GM19099 (cell line): ENCODE measurements around the gene FEN1.

Experiments used
- POLR2A ChIP-seq: IDR thresholded peaks from 3 replicates; pipeline ENCODE4 v1.6.1; 2011; ENCODE audit warnings: low read depth; ENCODE audit not compliant: insufficient read length; ENCODE audit errors: extremely low read depth

Gene FEN1

DNA sequence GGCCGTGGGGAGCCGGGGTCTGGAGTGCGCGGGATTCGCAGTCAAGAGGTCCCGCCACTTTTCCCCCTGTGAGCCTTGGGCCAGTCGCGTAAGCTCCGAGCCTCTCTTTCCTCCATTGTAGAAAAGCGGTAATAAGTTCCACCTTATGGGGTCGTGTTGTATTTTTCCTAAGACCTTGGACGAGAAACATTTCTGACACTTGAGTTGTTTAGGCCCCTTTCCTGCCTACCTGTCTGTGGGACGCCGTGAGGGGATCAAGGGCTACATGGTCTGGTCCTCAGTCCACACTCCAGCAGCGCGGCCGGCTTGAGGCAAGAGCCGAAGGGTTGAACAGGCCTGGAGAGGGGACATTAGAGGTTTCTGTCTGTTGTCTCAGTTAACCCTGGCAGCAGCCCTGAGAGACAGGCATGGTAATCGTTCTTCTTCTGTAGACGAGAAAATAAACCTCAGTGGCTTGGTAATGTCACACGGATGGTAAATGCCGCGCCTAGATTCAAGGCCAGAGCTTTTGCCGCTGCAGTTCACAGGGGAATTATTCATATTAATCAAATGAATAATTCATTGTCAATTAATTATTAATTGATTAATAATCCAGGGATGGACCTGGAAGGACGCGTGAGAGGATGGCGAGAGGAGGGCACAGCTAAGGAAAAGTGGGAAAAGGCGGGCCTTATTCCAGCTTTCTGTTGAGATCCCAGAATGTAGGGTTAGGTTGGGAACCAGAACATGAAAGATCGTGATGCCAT is 545 bp downstream of the FEN1 start:
- TF ChIP-seq POLR2A, result no peak

DNA sequence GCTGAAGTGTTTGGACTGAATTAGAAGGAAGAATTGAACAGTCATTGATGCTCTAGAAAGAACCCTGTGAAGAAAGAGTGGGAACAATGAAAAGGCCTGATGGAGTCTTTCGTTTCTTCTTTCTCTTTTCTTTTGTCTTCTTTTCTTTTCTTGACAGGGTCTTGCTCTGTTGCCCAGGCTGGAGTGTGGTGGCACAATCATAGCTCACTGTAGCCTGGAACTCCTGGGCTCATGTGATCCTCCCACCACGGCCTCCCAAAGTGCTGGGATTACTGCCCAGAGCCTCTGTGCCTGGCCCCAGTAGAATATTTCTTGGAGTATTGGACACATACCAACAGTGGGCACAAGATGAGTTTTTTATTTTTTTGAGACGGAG is 1.1 kb downstream of the FEN1 start:
- no peak for TF ChIP-seq POLR2A

DNA sequence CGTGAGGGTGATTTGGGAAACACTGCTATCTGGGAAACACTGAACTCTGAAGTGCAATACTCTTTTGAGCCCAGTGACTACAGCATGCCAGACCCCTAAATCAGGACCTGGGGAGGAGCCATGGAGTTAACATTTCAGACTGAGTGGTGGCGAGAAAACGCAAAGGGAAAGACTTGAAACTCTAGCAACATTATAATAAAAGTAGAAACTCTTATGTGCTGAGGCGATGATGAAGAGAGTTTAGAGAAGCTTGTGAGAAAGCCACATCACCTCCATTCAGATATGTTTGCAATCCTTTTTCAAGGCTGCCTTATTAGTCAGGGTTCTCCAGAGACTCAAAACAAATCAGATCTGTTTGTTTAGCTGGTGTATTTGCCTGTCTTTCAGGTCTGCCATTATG is 1.9 kb downstream of the FEN1 start:
- no peak for TF ChIP-seq POLR2A

DNA sequence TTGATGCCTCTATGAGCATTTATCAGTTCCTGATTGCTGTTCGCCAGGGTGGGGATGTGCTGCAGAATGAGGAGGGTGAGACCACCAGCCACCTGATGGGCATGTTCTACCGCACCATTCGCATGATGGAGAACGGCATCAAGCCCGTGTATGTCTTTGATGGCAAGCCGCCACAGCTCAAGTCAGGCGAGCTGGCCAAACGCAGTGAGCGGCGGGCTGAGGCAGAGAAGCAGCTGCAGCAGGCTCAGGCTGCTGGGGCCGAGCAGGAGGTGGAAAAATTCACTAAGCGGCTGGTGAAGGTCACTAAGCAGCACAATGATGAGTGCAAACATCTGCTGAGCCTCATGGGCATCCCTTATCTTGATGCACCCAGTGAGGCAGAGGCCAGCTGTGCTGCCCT is 2.7 kb downstream of the FEN1 start:
- no peak for TF ChIP-seq POLR2A

DNA sequence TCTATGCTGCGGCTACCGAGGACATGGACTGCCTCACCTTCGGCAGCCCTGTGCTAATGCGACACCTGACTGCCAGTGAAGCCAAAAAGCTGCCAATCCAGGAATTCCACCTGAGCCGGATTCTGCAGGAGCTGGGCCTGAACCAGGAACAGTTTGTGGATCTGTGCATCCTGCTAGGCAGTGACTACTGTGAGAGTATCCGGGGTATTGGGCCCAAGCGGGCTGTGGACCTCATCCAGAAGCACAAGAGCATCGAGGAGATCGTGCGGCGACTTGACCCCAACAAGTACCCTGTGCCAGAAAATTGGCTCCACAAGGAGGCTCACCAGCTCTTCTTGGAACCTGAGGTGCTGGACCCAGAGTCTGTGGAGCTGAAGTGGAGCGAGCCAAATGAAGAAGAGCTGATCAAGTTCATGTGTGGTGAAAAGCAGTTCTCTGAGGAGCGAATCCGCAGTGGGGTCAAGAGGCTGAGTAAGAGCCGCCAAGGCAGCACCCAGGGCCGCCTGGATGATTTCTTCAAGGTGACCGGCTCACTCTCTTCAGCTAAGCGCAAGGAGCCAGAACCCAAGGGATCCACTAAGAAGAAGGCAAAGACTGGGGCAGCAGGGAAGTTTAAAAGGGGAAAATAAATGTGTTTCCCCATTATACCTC is 3.3 kb downstream of the FEN1 start:
- no peak for TF ChIP-seq POLR2A

DNA sequence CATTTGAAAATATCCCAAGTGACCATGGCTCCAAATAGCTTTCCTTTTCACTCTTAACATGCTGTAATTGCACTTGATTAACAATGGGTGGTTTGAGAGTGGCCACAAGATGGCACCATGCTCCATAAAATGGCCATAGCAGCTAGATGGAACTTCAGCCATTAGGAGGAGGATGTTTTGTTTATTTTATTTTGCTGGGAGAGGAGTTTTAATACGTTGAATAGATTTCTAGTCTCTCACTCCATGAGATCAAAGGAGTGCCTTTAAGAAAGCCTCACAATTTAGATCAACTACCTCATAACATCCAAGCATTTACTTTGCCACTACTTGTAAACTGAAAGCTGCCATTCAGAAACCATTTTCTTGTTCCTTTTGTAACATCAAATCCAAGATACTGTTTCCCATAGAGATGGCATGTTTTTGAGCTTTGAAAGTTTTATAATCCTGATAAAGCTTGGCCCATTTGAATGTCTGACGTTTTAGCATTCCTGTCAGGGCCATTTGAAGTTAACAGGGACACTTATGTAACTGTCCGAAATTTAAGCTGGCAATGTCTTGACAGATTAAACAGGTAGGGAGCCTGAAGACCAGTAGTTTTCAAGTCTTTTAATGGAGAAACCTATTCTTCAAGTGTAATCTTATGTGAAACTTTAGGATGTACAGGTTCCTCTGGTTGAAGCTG is 4.7 kb downstream of the FEN1 start:
- no peak for TF ChIP-seq POLR2A

DNA sequence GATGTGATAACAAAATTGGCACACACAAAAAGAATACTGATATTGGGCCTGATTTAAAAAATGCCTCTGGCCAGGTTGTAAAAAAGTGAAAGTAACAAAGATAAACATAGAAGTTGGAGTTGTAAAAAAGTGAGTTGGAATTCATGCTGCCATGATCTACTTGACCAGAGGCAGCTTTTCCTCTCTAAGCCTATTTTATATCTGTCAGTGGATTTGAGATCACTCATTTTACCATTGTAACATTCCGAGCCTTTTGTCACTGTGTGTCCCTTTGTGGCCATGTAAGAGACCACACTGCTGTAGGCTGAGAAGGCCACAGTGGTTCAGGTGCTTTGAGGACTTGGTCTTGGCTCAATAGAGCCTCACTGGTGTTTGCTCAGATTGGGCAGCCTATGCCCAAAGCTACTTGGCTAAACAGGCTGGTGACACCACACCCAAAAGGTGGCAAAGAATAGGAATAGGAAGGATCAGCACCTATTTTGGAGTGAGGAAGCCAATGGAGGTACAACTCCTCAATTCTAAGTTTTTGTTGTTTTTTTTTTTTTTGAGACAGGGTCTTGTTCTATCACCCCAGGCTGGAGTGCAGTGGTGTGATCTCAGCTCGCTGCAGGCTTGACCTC is 7.1 kb downstream of the FEN1 start:
- TF ChIP-seq POLR2A, result no peak

DNA sequence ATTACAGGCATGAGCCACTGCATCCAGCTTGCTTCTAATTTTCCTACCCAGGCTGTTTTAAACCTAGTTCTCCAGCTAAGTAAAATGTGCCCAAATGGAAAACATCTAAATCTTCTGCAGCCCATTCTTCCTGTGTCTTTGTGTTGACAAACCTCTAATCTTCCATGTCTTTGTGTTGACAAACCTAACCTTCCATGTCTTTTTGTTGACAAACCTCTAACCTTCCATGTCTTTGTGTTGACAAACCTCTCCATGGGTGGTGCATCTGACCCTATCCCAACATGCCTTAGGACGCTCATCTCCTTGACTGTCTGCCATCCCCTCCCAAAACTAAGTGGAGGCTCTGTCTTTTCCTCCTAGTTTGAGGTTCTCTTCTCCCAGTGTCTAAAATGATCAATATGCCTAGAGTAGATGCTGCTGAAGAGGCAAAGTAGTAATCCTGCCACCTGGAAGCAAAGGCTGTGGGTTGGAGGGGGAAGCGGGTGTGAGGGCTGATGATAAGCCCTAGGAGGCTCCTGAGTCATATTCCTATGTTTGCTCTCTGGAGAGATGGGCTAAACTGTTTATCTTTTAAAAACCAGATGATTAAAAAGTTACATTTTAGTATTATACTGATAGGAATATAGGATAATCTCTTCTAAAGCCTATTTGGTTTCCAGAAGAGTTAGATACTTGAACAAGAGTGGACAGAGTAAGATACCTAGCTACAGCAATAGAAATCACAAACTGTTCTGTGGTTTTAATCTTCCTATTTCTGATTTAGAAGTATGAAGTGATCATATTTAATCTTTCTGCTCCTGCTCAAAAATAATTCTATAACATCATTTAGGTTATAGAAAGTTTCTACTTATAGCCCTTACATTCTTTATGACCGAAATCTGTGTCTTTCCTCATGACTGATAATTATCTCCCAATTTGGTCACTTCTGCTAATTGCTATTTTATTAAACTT is 7.9 kb downstream of the FEN1 start:
- no peak for TF ChIP-seq POLR2A

DNA sequence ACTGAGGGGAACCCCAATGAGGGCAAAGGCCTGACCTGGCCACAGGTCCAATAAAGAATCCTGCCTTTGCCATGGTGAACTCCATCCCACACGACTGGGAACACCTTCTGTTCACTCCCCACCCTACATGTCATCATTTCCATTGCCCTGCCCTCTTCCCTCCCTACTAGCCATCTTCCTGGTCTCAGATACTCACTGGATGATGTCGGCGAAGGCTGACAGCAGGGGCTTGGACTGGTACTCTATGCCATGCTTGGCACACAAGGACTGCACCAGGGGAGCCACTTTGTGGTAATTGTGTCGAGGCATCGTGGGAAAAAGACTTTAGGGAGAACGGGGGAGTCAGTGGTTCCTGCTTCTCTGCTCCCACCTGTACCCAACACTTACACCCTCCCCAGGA is 9.9 kb downstream of the FEN1 start:
- no peak for TF ChIP-seq POLR2A

DNA sequence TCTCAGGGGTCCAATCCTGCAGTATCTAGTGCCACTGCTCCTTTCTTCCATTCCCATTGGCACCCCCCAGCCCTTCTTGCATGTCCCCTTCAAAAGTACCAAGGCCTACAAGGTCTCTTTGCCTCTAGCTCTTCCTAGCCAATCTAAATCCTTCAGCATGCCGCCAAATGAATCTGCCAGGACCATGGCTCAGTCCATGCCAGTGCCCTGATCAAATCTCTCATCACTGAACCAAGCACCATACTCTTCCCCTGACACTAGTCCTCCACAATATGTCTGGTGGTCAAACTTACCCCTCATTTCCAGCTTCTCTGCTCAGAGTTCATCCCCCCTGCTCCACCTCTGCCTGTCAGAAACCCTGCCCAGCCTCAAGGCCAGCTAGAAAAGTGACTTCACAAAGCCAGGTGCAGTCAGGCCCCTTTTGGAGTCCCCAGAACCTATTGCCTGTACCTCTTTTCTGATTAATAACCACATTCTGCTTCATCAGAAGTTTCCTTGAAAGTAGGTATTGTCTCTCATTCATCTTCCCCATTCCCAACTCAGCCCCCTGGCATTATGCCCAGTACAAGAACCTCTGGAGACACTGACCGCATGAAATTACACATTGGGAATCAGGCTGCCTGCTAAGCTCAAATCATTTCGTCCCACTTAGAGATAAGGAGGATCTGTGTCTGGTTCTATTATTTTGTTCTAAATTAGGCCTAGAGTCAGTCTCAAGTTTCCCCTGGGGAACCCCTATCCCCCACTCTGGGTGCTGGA is 11.4 kb downstream of the FEN1 start:
- no peak for TF ChIP-seq POLR2A

DNA sequence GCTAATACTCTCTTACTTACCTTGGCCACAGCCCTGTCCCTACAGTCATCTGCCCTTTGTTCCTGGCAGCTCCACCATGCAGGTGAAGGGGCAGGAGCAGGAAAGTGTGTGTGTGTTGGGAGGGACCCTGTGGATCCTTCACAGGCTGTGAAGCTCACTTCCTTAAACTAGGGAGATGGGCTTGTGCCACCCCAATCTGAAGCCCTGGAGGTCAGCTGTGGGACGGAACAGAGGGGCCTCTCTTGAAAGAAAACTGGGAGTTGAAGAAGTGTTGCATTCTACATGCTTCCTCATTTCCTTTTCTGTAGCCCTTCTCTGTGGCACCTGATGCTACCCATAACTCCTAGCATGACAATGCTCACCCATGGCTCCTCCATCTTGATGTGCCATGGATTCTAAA is 12.4 kb downstream of the FEN1 start:
- TF ChIP-seq POLR2A, result no peak

DNA sequence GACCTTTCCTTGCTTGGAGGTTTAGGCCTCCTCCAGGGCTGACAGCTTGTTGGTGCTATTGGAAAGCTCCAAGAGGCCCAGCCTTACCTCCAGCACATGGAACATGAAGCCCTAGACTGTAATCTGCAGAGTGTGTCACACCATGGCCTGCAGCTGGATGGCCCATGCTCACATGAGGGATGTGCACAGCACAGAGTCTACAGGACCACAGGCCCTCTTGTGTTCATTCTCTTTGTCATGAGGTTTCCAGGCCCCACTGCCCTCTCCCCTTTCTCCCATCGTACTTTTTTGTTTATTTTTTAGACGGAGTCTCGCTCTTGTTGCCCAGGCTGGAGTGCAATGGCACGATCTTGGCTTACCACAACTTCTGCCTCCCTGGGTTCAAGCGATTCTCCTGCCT is 14.1 kb downstream of the FEN1 start:
- TF ChIP-seq POLR2A, result no peak

DNA sequence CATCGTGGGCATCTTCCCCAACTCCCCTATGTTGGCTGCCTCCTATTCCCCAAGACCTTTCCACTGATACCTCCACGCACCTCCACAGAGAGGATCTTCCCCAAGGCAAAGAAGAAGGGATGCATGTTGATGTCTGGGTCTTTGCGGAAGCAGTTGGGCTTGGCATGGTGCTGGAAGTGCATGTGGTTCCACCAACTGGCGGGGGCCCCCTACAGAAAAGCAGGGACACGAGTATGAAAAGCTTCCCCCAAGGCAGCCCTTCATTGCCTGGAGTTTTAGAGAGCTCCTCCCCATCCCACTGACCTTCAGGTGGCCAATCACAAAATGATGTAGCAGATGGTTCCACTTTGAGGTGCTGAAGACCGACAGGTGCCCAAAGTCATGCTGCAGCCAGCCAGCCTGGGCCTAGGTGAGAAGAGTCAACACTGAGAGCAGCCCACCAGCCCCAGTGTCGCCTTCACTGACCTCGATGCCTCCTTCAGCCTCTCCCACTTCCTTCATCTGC is 18.0 kb downstream of the FEN1 start:
- TF ChIP-seq POLR2A, result no peak

DNA sequence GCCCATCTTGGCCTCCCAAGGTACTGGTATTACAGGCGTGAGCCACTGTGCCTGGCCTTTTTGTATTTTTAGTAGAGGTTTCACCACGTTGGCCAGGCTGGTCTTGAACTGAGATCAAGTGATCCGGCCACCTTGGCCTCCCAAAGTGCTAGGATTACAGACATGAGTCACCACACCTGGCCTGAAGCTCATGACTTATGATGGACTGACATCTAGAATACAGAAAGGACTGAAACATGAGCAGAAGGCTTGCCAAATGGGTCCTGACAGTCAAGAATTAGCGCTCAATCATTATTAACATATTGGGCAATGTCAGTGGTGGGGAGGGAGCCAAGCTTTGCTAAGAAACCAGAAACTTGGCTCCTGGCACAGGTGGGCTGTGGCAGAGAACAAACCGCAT is 19.1 kb downstream of the FEN1 start:
- no peak for TF ChIP-seq POLR2A

DNA sequence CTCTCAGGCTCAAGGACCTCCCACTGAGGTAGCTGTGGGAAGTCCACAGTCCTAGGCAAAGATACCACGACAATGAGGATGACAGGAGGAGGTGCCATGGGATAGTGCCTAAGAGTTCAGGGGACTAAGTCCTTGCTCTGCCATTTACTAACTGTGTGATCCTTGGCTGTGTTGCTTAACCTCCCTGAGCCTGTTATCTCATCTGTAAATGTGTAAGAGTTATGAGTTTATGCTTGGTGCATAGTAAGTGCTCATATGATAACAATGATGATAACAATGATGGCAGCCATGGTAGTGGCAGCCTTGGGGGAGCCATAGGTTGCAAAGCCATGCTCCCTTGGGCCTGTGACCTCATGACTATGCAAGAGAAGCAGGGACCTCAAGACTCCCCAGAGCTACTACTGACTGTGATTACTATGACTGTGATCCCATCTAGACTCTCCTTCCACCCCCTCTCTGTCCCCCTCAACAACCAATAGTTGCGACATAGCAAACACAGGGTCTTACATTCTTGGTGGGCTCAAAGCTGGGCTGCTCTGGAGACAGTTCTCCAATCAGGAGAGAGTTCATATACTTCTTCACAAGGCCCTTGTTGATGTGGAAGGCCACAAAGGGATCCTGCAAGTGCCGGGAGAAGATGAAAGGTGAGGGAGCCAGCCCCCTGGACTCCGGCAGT is 20.2 kb downstream of the FEN1 start:
- no peak for TF ChIP-seq POLR2A
